Measurements from ENCODE around the gene TRIP10.
A peak's percentile ranks its signal among the peaks of the same experiment; 100 is the strongest.
"Not testable (repeated sequence)": the region's sequence is repeated elsewhere in the genome, so short reads cannot be mapped to it uniquely, and the experiment has no call there.

TRIP10 gene

GRCh38 chr19:6739390-6739882 is at the start of gene TRIP10:
Gene TRIP10 (plus strand): TSS chr19:6739680. CDS start chr19:6739762, 82 bp downstream.
- peak; percentile 62 for DNase-seq (ENCODE audit: low read depth)

- no peak for DNase-seq (ENCODE audit: low read depth)
Measured at GRCh38 chr19:6690160-6690885, 49.2 kb upstream of the TRIP10 start.

- no peak for DNase-seq (ENCODE audit: low read depth)
Measured at GRCh38 chr19:6691342-6691741, 48.1 kb upstream of the TRIP10 start.

GRCh38 chr19:6692027-6692426 is 47.5 kb upstream of the TRIP10 start:
- no peak for DNase-seq (ENCODE audit: low read depth)

- no peak for DNase-seq (ENCODE audit: low read depth)
Measured at GRCh38 chr19:6693056-6693471, 46.4 kb upstream of the TRIP10 start.

- no peak for DNase-seq (ENCODE audit: low read depth)
Measured at GRCh38 chr19:6693681-6694080, 45.8 kb upstream of the TRIP10 start.

- no peak for DNase-seq (ENCODE audit: low read depth)
Measured at GRCh38 chr19:6694147-6694815, 45.2 kb upstream of the TRIP10 start.

- DNase-seq (ENCODE audit: low read depth) = no peak
Measured at GRCh38 chr19:6696239-6696820, 43.1 kb upstream of the TRIP10 start.

- DNase-seq (ENCODE audit: low read depth) = no peak
Measured at GRCh38 chr19:6697291-6697690, 42.2 kb upstream of the TRIP10 start.

GRCh38 chr19:6699935-6700334 is 39.5 kb upstream of the TRIP10 start:
- no peak for DNase-seq (ENCODE audit: low read depth)

- no peak for DNase-seq (ENCODE audit: low read depth)
Measured at GRCh38 chr19:6700586-6701316, 38.7 kb upstream of the TRIP10 start.

- DNase-seq (ENCODE audit: low read depth) = no peak
Measured at GRCh38 chr19:6705931-6706632, 33.4 kb upstream of the TRIP10 start.

GRCh38 chr19:6706633-6706958 is 32.9 kb upstream of the TRIP10 start:
- no peak for DNase-seq (ENCODE audit: low read depth)

- DNase-seq (ENCODE audit: low read depth) = no peak
Measured at GRCh38 chr19:6707011-6707657, 32.3 kb upstream of the TRIP10 start.

GRCh38 chr19:6707658-6708018 is 31.8 kb upstream of the TRIP10 start:
- no peak for DNase-seq (ENCODE audit: low read depth)

GRCh38 chr19:6708346-6708745 is 31.1 kb upstream of the TRIP10 start:
- no peak for DNase-seq (ENCODE audit: low read depth)

GRCh38 chr19:6708913-6709312 is 30.6 kb upstream of the TRIP10 start:
- not testable (repeated sequence) for DNase-seq (ENCODE audit: low read depth)

- DNase-seq (ENCODE audit: low read depth) = no peak
Measured at GRCh38 chr19:6709549-6709948, 29.9 kb upstream of the TRIP10 start.

- DNase-seq (ENCODE audit: low read depth) = no peak
Measured at GRCh38 chr19:6710273-6711077, 29.0 kb upstream of the TRIP10 start.

- no peak for DNase-seq (ENCODE audit: low read depth)
Measured at GRCh38 chr19:6711078-6711361, 28.5 kb upstream of the TRIP10 start.

- no peak for DNase-seq (ENCODE audit: low read depth)
Measured at GRCh38 chr19:6711605-6712004, 27.9 kb upstream of the TRIP10 start.

All from stimulated activated CD8-positive, alpha-beta memory T cell treated with anti-CD3 and anti-CD28 coated beads, Interleukin-15, amount 100 ng/mL, for 1 hour (primary cell).